Sigmoid colon (tissue), 7 donors: Measurements from ENCODE around the gene ZSWIM9. TPM values are rescaled to one million over a fixed set of nuclear protein-coding genes. Genes with fewer than 3 reads are reported as not detected.

ENCODE experiments used
- DNase-seq: peaks from one replicate; pipeline ENCODE4 v3.0.0-alpha.2; 2019
- H3K27ac ChIP-seq, 4 donors: fragments of 200-600 bp; sonication (generic); one replicate each; pipeline ENCODE4 v1.5.1; 2016 to 2019; ENCODE audit warnings: mild to moderate bottlenecking in 1 of 4
- H3K27me3 ChIP-seq, 3 donors: fragments of 200-600 bp; sonication (generic); one replicate each; pipeline ENCODE4 v1.5.1; 2019; ENCODE audit warnings: mild to moderate bottlenecking in 1 of 3
- H3K36me3 ChIP-seq, 4 donors: fragments of 200-600 bp; sonication (generic); one replicate each; pipeline ENCODE4 v1.5.1; 2016 to 2019
- H3K4me1 ChIP-seq, 4 donors: fragments of 200-600 bp; sonication (generic); one replicate each; pipeline ENCODE4 v1.5.1; 2017 to 2019
- H3K4me3 ChIP-seq, 4 donors: fragments of 200-600 bp; sonication (generic); one replicate each; pipeline ENCODE4 v1.5.1; 2017 to 2019; ENCODE audit warnings: mild to moderate bottlenecking in 2 of 4, moderate library complexity in 1 of 4
- H3K9me3 ChIP-seq, 4 donors: fragments of 200-600 bp in 3 of 4; sonication (generic) in 3 of 4; one replicate each; pipeline versions ENCODE4 v1.5.1 to v1.6.1; 2013 to 2019
- CTCF ChIP-seq, 4 experiments: fragments of 450-650 bp in 3 of 4; fragments of 200-600 bp in 1 of 4; IDR thresholded peaks; one replicate each; pipeline ENCODE4 v1.5.1; 2016 to 2019; ENCODE audit warnings: antibody characterized with exemption in 4 of 4, mild to moderate bottlenecking in 3 of 4, moderate library complexity in 2 of 4
- EP300 ChIP-seq, 4 donors: sonication (generic); formaldehyde crosslinking; IDR thresholded peaks; one replicate each; pipeline ENCODE4 v1.6.1; 2017; ENCODE audit warnings: antibody characterized with exemption in 4 of 4
- POLR2A ChIP-seq, 2 donors: fragments of 450-650 bp; IDR thresholded peaks; one replicate each; pipeline ENCODE4 v1.6.1; 2016; ENCODE audit warnings: antibody characterized with exemption in 2 of 2, mild to moderate bottlenecking in 2 of 2, moderate library complexity in 2 of 2
- POLR2AphosphoS5 ChIP-seq, 4 donors: sonication (generic); formaldehyde crosslinking; IDR thresholded peaks; one replicate each; pipeline ENCODE4 v1.6.1; 2017; ENCODE audit warnings: antibody characterized with exemption in 4 of 4
- WGBS, 2 donors: extraction: QIAGEN DNeasy Blood & Tissue Kit; methylation state at CpG; one replicate each; pipeline ENCODE4 v1.1.7; 2013; 5-methylcytosine and 5-hydroxymethylcytosine counted together
- intact Hi-C: fragments of 100-400 bp; cut with DNase I; formaldehyde crosslinking; loops from one replicate; pipeline ENCODE4 v1.15.1; 2023
- polyA plus RNA-seq, 3 donors: library from polyadenylated mRNA; stranded (reverse); fragments of 200-250 nt; gene quantifications; one replicate each; pipeline ENCODE4 v1.2.3, GENCODE V29; 2013
- total RNA-seq, 4 donors: library from RNA; depleted of rRNA; stranded (reverse); fragments of >200 nt; gene quantifications; one replicate each; pipeline ENCODE4 v1.1.0, GENCODE V29; 2016
- donor health status: healthy with polysubstance abuse.
- donor health status: Bipolar disorder and iron deficiency.
- donor health status: healthy.

Gene ZSWIM9
- total and polyA plus RNA-seq, 7 donors = 2.4 to 10.0 (median 5.0) TPM

- 83 to 89% methylated on average over 6 of the region's 6 CpGs for WGBS, 2 donors
- H3K9me3 ChIP-seq = no peaks in the 10 kb centered on the region
- peak; percentile 87 for DNase-seq
- H3K4me3 ChIP-seq = no peak overlapping the region
- TF ChIP-seq POLR2AphosphoS5 (IDR thresholded peaks at IDR 0.05) = peak in 2 of 4 donors; percentile 25 to 48
- TF ChIP-seq POLR2A (IDR thresholded peaks at IDR 0.05) = no peak
- H3K27me3 ChIP-seq = no peaks in the 10 kb centered on the region
- H3K4me1 ChIP-seq = peaks cover 0 to 23% (median 18%) of the 10 kb centered on the region in 4 donors
- intact Hi-C loops = no loop called here
- H3K36me3 ChIP-seq = no peaks in the 10 kb centered on the region
- H3K27ac ChIP-seq = peak overlapping the region; percentile 25 to 66 (median 64)
Measured at GRCh38 chr19:48149430-48149829, 21.1 kb upstream of the ZSWIM9 start.

- no peaks in the 10 kb centered on the region for H3K27me3 ChIP-seq
- TF ChIP-seq CTCF (IDR thresholded peaks at IDR 0.05) = peak; percentile 61 to 93 (median 82)
- TF ChIP-seq EP300 (IDR thresholded peaks at IDR 0.05) = no peak
- intact Hi-C loops = loop anchor here (1.0 to 5.0 kb wide), 2 partner anchors 45 to 175 kb away; no protein-coding TSS in a partner anchor
- H3K27ac ChIP-seq = no peak overlapping the region
- WGBS, 2 donors = 33 to 38% methylated on average over 8 of the region's 8 CpGs
- H3K4me1 ChIP-seq = peaks cover 0 to 23% (median 18%) of the 10 kb centered on the region in 4 donors
- H3K9me3 ChIP-seq = no peaks in the 10 kb centered on the region
- H3K36me3 ChIP-seq = no peaks in the 10 kb centered on the region
- H3K4me3 ChIP-seq = no peak overlapping the region
- peak; percentile 74 for DNase-seq
Measured at GRCh38 chr19:48152551-48152950, 17.9 kb upstream of the ZSWIM9 start.

- intact Hi-C loops = loop anchor here (5.0 kb wide), 1 partner anchor 177 kb away; no protein-coding TSS in a partner anchor
- no peak for DNase-seq
- TF ChIP-seq CTCF (IDR thresholded peaks at IDR 0.05) = no peak
- no peak for TF ChIP-seq EP300 (IDR thresholded peaks at IDR 0.05)
- no peak for TF ChIP-seq POLR2A (IDR thresholded peaks at IDR 0.05)
- TF ChIP-seq POLR2AphosphoS5 (IDR thresholded peaks at IDR 0.05) = no peak
- no peaks in the 10 kb centered on the region for H3K36me3 ChIP-seq
- H3K27me3 ChIP-seq = no peaks in the 10 kb centered on the region
- peaks cover 0 to 15% (median 13%) of the 10 kb centered on the region in 4 donors for H3K4me1 ChIP-seq
- no peak overlapping the region for H3K27ac ChIP-seq
- H3K4me3 ChIP-seq = no peak overlapping the region
- no peaks in the 10 kb centered on the region for H3K9me3 ChIP-seq
- WGBS, 2 donors = 55 to 74% methylated on average over 9 of the region's 9 CpGs
Measured at GRCh38 chr19:48154003-48154402, 16.5 kb upstream of the ZSWIM9 start.

GRCh38 chr19:48158210-48158790, 12.2 kb upstream of the ZSWIM9 start:
- TF ChIP-seq CTCF (IDR thresholded peaks at IDR 0.05) = no peak
- no peak for TF ChIP-seq POLR2AphosphoS5 (IDR thresholded peaks at IDR 0.05)
- TF ChIP-seq EP300 (IDR thresholded peaks at IDR 0.05) = no peak
- no peak for TF ChIP-seq POLR2A (IDR thresholded peaks at IDR 0.05)
- H3K9me3 ChIP-seq = no peaks in the 10 kb centered on the region
- intact Hi-C loops = no loop called here
- H3K4me3 ChIP-seq = no peak overlapping the region
- no peaks in the 10 kb centered on the region for H3K4me1 ChIP-seq
- H3K36me3 ChIP-seq = peaks cover 0 to 6% (median 0%) of the 10 kb centered on the region in 4 donors
- no peak for DNase-seq
- no peak overlapping the region for H3K27ac ChIP-seq
- no peaks in the 10 kb centered on the region for H3K27me3 ChIP-seq
- WGBS, 2 donors = 89 to 92% methylated on average over 12 of the region's 12 CpGs

- no peak for TF ChIP-seq CTCF (IDR thresholded peaks at IDR 0.05)
- TF ChIP-seq EP300 (IDR thresholded peaks at IDR 0.05) = no peak
- TF ChIP-seq POLR2AphosphoS5 (IDR thresholded peaks at IDR 0.05) = no peak
- no peak for TF ChIP-seq POLR2A (IDR thresholded peaks at IDR 0.05)
- peak overlapping the region in 1 of 4 donors; percentile 86 for H3K27ac ChIP-seq
- no peak for DNase-seq
- no peaks in the 10 kb centered on the region for H3K27me3 ChIP-seq
- peaks cover 0 to 22% (median 16%) of the 10 kb centered on the region in 4 donors for H3K4me1 ChIP-seq
- intact Hi-C loops = no loop called here
- 79 to 96% methylated on average over 5 of the region's 5 CpGs for WGBS, 2 donors
- H3K4me3 ChIP-seq = no peak overlapping the region
- H3K36me3 ChIP-seq = peaks cover 0 to 15% (median 2%) of the 10 kb centered on the region in 4 donors
- H3K9me3 ChIP-seq = no peaks in the 10 kb centered on the region
Measured at GRCh38 chr19:48168689-48169088, 1.8 kb upstream of the ZSWIM9 start.
